ENCODE results near the gene ZSWIM1.
A peak's percentile ranks its signal among the peaks of the same experiment; 100 is the strongest.

ZSWIM1 gene

DNA sequence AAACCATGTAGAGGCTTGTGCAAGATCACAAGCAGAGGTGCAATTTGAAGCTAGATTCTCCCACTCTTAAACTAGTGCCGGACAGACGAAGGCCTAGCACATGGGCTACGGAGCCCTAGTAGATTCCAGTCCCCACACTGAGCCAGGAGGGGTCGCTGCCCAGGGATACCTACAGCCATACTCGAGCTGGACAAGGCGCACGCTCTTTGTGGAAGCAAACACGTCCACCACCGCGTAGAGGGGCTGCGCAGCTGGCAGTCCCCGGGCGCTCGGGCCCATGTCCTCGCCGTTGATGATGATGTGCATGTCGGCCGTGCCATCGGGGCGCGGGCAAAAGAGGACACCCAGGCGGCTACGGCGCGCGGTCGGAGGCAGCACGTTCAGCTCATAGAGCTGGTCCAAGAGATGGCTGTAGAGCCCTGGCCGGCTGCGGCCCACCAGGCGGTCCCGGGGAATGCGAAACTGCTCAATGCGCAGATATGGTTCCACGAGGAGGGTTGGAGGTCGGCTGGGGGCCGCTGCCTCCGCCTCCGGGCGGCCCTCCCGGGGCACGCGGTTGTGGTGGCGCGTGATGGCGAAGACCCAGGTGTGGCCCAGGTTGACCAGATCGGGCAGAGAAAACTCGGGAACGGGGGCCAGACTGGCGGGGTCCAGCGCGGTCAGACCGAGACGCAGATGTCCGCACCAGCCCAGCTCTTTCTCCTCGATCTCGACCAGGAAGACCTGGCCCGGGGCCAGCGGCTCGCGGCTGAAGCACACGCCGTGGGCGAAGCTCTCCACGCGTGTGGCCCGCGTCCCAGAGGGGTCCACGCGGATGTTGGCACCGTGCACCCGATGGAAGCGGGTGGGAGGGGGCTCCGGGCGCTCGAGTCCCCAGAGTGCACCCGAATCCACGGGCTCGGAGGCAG is 9.3 kb downstream of the ZSWIM1 start:
- TF ChIP-seq, protein P1, sequence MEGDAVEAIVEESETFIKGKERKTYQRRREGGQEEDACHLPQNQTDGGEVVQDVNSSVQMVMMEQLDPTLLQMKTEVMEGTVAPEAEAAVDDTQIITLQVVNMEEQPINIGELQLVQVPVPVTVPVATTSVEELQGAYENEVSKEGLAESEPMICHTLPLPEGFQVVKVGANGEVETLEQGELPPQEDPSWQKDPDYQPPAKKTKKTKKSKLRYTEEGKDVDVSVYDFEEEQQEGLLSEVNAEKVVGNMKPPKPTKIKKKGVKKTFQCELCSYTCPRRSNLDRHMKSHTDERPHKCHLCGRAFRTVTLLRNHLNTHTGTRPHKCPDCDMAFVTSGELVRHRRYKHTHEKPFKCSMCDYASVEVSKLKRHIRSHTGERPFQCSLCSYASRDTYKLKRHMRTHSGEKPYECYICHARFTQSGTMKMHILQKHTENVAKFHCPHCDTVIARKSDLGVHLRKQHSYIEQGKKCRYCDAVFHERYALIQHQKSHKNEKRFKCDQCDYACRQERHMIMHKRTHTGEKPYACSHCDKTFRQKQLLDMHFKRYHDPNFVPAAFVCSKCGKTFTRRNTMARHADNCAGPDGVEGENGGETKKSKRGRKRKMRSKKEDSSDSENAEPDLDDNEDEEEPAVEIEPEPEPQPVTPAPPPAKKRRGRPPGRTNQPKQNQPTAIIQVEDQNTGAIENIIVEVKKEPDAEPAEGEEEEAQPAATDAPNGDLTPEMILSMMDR (conservative IDR thresholded peaks at IDR 0.05; ENCODE audit: low read depth) = peak; percentile 86
- ChIA-PET POLR2A (ENCODE audit: low non-redundant PET) (interaction anchor here (1.6 kb wide), 1 partner anchor 9 kb away, joined by 6 read pairs; the partner anchor contains the start of gene ZSWIM1), CTCF (interaction anchor here (0.5 to 1.5 kb wide), 9 partner anchors 9 to 91 kb away, joined by 3 to 5 read pairs (median 3); no protein-coding TSS in a partner anchor)
- DNase-seq (ENCODE audit: low spot score) = peak; percentile 59
- peak overlapping the region; percentile 68 for H3K27ac ChIP-seq

DNA sequence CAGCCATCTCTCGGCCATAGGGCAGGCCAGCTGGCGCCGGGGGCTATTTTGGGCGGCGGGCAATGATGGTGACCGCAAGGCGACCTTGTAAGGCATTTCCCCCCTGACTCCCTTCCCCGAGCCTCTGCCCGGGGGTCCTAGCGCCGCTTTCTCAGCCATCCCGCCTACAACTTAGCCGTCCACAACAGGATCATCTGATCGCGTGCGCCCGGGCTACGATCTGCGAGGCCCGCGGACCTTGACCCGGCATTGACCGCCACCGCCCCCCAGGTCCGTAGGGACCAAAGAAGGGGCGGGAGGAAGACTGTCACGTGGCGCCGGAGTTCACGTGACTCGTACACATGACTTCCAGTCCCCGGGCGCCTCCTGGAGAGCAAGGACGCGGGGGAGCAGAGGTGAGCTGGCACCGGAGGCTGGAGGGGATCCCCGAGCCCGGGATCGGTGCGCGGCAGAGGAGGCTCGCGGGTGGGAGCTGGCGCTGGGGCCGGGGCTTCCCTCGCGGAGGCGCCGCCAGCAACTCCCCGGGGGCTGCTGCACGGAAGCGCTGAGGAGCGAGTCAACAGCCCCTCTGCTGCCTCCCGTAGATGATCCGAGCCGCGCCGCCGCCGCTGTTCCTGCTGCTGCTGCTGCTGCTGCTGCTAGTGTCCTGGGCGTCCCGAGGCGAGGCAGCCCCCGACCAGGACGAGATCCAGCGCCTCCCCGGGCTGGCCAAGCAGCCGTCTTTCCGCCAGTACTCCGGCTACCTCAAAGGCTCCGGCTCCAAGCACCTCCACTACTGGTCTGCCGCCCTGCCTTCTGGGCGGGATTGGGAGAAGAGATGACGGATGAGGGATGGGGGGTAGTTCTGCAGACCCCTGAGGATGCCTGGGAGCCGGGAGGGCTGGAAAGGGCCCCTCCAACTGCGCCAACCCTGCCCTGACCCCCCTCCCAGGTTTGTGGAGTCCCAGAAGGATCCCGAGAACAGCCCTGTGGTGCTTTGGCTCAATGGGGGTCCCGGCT is 10.3 kb downstream of the ZSWIM1 start, which contains the start of the genes CTSA and NEURL2:
TSS of gene CTSA (plus strand) at position 351 of the 999 bp plus-strand sequence. CDS start at position 585, 234 bp downstream.
TSS of gene NEURL2 (minus strand) at position 224 of the 999 bp plus-strand sequence. CDS start at position 7, 217 bp downstream.
- ChIA-PET POLR2A (ENCODE audit: low non-redundant PET) (interaction anchor here (0.5 to 1.8 kb wide), 4 partner anchors 10 to 102 kb away, joined by 5 to 7 read pairs (median 6); partner anchors contain the start of gene ZSWIM1), CTCF (interaction anchor here (0.6 to 1.5 kb wide), 6 partner anchors 13 to 66 kb away, joined by 3 to 5 read pairs (median 3); no protein-coding TSS in a partner anchor)
- TF ChIP-seq, protein P1 (conservative IDR thresholded peaks at IDR 0.05; ENCODE audit: low read depth) = no peak
- peak; percentile 99 for DNase-seq (ENCODE audit: low spot score)
- H3K27ac ChIP-seq = peak within 1 kb of the TSS; percentile 68

DNA sequence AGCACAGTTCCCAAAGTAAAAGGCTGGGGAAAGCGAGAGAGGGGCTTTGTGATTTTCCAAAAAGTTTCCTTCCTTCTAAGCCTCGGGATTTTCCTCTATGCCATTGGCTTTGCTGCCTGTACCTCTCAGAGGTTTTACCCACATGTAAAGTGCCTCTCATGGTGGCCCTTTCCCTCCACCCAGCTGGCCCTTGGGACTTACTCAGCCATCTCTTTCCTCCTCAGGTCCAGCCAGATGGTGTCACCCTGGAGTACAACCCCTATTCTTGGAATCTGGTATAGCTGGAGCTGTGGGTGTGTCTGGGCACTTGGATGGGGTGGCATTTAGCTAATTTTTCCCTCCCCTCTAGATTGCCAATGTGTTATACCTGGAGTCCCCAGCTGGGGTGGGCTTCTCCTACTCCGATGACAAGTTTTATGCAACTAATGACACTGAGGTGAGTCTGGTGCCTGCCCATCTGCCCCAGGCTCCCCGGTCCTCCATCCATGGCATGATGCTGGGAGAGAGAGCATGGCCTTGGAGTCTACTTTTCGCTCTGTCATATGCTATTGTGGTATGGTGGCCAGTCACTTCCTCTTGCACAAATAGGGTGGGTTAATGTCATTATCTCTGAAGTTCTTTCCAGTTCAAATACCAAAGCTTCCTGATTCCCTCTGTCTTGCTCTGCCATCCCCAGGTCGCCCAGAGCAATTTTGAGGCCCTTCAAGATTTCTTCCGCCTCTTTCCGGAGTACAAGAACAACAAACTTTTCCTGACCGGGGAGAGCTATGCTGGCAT is 11.2 kb downstream of the ZSWIM1 start:
- DNase-seq (ENCODE audit: low spot score) = peak; percentile 66
- POLR2A ChIA-PET (ENCODE audit: low non-redundant PET) = interaction anchor here (0.5 to 1.8 kb wide), 4 partner anchors 13 to 103 kb away, joined by 3 to 7 read pairs (median 6); no protein-coding TSS in a partner anchor
- TF ChIP-seq, protein P1 (conservative IDR thresholded peaks at IDR 0.05; ENCODE audit: low read depth) = no peak; the same call in 1 of the 2 replicates
- peak overlapping the region; percentile 68 for H3K27ac ChIP-seq
- CTCF ChIA-PET = interaction anchor here (0.6 to 1.3 kb wide), 3 partner anchors 17 to 77 kb away, joined by 3 to 4 read pairs (median 3); no protein-coding TSS in a partner anchor

DNA sequence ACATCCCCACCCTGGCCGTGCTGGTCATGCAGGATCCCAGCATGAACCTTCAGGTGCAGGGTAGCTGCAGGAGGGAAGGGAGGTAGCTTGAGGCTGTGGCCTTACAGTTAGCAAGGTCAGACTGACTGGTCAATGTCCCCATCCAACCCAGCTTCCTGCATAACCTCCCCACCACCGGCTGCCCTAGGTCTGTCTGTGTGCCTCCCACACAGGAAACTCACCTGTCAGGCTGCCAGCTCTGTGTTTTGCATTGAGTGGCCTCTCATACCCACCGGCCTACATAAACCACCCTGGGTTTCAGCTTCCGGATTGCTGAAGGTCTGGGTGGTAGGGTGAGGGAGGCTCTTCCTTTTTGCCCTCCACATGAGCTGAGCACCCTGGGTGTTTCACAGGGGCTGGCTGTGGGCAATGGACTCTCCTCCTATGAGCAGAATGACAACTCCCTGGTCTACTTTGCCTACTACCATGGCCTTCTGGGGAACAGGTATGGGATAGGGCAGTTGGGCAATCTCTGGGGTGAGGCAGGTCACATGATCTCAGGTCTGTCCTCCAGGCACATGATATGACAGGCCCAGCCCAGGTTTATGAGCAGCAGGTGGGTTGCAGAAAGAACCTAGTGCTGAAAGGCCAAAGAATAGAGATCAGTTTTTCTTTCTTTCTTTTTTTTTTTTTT is 11.9 kb downstream of the ZSWIM1 start:
- TF ChIP-seq, protein P1 (conservative IDR thresholded peaks at IDR 0.05; ENCODE audit: low read depth) = no peak
- peak overlapping the region; percentile 68 for H3K27ac ChIP-seq
- POLR2A ChIA-PET (ENCODE audit: low non-redundant PET) = interaction anchor here (0.6 to 1.8 kb wide), 3 partner anchors 12 to 41 kb away, joined by 3 to 7 read pairs (median 3); no protein-coding TSS in a partner anchor
- CTCF ChIA-PET = interaction anchor here (0.6 to 1.3 kb wide), 4 partner anchors 16 to 966 kb away, joined by 3 to 6 read pairs (median 4); no protein-coding TSS in a partner anchor
- peak; percentile 59 for DNase-seq (ENCODE audit: low spot score)

DNA sequence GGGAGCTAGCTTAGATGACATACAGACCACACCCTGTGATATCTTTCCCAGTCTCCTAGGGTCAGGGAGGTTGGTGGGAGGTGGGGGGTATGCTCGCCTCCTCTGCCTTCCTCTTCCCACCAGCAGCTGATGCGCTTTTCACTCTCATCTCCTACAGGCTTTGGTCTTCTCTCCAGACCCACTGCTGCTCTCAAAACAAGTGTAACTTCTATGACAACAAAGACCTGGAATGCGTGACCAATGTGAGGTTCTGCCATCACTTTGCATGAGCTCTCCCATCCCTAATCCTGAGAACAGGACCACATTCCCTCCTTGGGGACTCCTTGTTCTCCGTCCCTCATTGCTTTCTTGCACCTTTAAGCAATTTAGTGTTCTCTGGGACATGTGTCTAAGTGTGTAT is 12.8 kb downstream of the ZSWIM1 start:
- ChIA-PET POLR2A (ENCODE audit: low non-redundant PET) (interaction anchor here (0.6 kb wide), 1 partner anchor 36 kb away, joined by 3 read pairs; no protein-coding TSS in a partner anchor), CTCF (no interaction called here)
- TF ChIP-seq, protein P1 (conservative IDR thresholded peaks at IDR 0.05; ENCODE audit: low read depth) = no peak
- peak overlapping the region; percentile 68; the same call in 1 of the 2 replicates for H3K27ac ChIP-seq
- no peak for DNase-seq (ENCODE audit: low spot score)
